Esophagus muscularis mucosa (tissue), 4 donors: ENCODE data around the gene BCL11A. TPM values are rescaled to one million over a fixed set of nuclear protein-coding genes. Genes with fewer than 3 reads are reported as not detected.
A peak's percentile ranks its signal among the peaks of the same experiment; 100 is the strongest.

Experiments used
- DNase-seq: peaks from one replicate; pipeline ENCODE4 v3.0.0-alpha.2; 2017; ENCODE audit errors: extremely low spot score
- H3K27ac ChIP-seq, 4 donors: fragments of 200-600 bp; sonication (generic); replicated peaks in 1 of 4; 1 replicate in 3 of 4; 2 replicates in 1 of 4; pipeline ENCODE4 v1.5.1; 2016 to 2019; ENCODE audit warnings: mild to moderate bottlenecking in 1 of 4
- H3K27me3 ChIP-seq, 4 donors: fragments of 200-600 bp; sonication (generic); one replicate each; pipeline versions ENCODE4 v1.5.1 to v1.6.0; 2016 to 2019
- H3K36me3 ChIP-seq, 4 donors: fragments of 200-600 bp; sonication (generic); one replicate each; pipeline ENCODE4 v1.5.1; 2016 to 2019
- H3K4me1 ChIP-seq, 4 donors: fragments of 200-600 bp; sonication (generic); one replicate each; pipeline ENCODE4 v1.5.1; 2016 to 2019
- H3K4me3 ChIP-seq, 4 donors: fragments of 200-600 bp; sonication (generic); 1 replicate in 2 of 4; 2 replicates in 2 of 4; pipeline ENCODE4 v1.5.1; 2016 to 2019; ENCODE audit warnings: mild to moderate bottlenecking in 4 of 4, moderate library complexity in 1 of 4
- H3K9me3 ChIP-seq, 4 donors: fragments of 200-600 bp; sonication (generic); 1 replicate in 3 of 4; 2 replicates in 1 of 4; pipeline ENCODE4 v1.5.1; 2016 to 2019
- CTCF ChIP-seq, 3 experiments: fragments of 200-600 bp in 2 of 3; fragments of 450-650 bp in 1 of 3; sonication (generic) in 2 of 3; IDR thresholded peaks; one replicate each; pipeline ENCODE4 v1.5.1; 2017 to 2019; ENCODE audit warnings: antibody characterized with exemption in 3 of 3, mild to moderate bottlenecking in 2 of 3, moderate library complexity in 1 of 3
- EP300 ChIP-seq: sonication (generic); formaldehyde crosslinking; IDR thresholded peaks from one replicate; pipeline ENCODE4 v1.6.1; 2017; ENCODE audit warnings: antibody characterized with exemption
- POLR2A ChIP-seq: fragments of 450-650 bp; IDR thresholded peaks from one replicate; pipeline ENCODE4 v1.6.1; 2017; ENCODE audit warnings: antibody characterized with exemption, moderate library complexity, mild to moderate bottlenecking, low read depth
- POLR2AphosphoS5 ChIP-seq, 2 donors: sonication (generic); formaldehyde crosslinking; IDR thresholded peaks; one replicate each; pipeline ENCODE4 v1.6.1; 2017; ENCODE audit warnings: antibody characterized with exemption in 2 of 2
- WGBS: methylation state at CpG from one replicate; pipeline ENCODE4 v1.1.5; 2018; 5-methylcytosine and 5-hydroxymethylcytosine counted together
- intact Hi-C: fragments of 100-400 bp; cut with DNase I; formaldehyde crosslinking; loops from one replicate; pipeline ENCODE4 v1.15.1; 2023
- total RNA-seq, 4 donors: library from RNA; depleted of rRNA; stranded (reverse); fragments of >200 nt; gene quantifications; one replicate each; pipeline versions ENCODE4 v1.1.0 to v1.2.1, GENCODE V29; 2016

Gene BCL11A
- total RNA-seq, 4 donors from 2014 or later: 3.5 to 11.3 (median 4.7) TPM

GRCh38 chr2:60556576-60557485 lies 3.4 kb upstream of the BCL11A start:
- Histone ChIP-seq H3K9me3 (no peaks in the 10 kb centered on the region), H3K27ac (no peak overlapping the region), H3K4me1 (peaks cover 18 to 55% (median 49%) of the 10 kb centered on the region in 4 donors), H3K27me3 (peaks cover 7 to 68% (median 8%) of the 10 kb centered on the region in 4 donors), H3K4me3 (peak overlapping the region; percentile 15 to 28 (median 22)), H3K36me3 (no peaks in the 10 kb centered on the region)
- TF ChIP-seq POLR2AphosphoS5 (IDR thresholded peaks at IDR 0.05) (no peak), CTCF (IDR thresholded peaks at IDR 0.05) (no peak), POLR2A (no peak), EP300 (no peak)
- 11% methylated on average over 30 of the region's 31 CpGs for WGBS
- no peak for DNase-seq
- intact Hi-C loops: no loop called here

GRCh38 chr2:60556175-60556574 lies 2.7 kb upstream of the BCL11A start:
- H3K4me1 ChIP-seq: peaks cover 20 to 62% (median 55%) of the 10 kb centered on the region in 4 donors
- intact Hi-C loops: no loop called here
- H3K9me3 ChIP-seq: no peaks in the 10 kb centered on the region
- H3K27ac ChIP-seq: no peak overlapping the region
- 67% methylated on average over 5 of the region's 5 CpGs for WGBS
- H3K27me3 ChIP-seq: peaks cover 7 to 74% (median 10%) of the 10 kb centered on the region in 4 donors
- TF ChIP-seq POLR2A: no peak
- H3K4me3 ChIP-seq: peak overlapping the region; percentile 18 to 67 (median 27)
- H3K36me3 ChIP-seq: no peaks in the 10 kb centered on the region
- no peak for DNase-seq

- TF ChIP-seq CTCF (IDR thresholded peaks at IDR 0.05): no peak
- no peak for TF ChIP-seq POLR2AphosphoS5 (IDR thresholded peaks at IDR 0.05)
- no peak for TF ChIP-seq POLR2A
- TF ChIP-seq EP300: no peak
- Histone ChIP-seq H3K27me3 (peaks cover 7 to 79% (median 14%) of the 10 kb centered on the region in 4 donors), H3K9me3 (no peaks in the 10 kb centered on the region), H3K4me3 (peak overlapping the region; percentile 67 to 77 (median 72)), H3K27ac (peak overlapping the region in 2 of 4 donors; percentile 79 to 87), H3K4me1 (peaks cover 25 to 66% (median 59%) of the 10 kb centered on the region in 4 donors), H3K36me3 (no peaks in the 10 kb centered on the region)
- WGBS: 14% methylated on average over 5 of the region's 5 CpGs
- intact Hi-C loops: no loop called here
- no peak for DNase-seq
Observed at GRCh38 chr2:60555783-60556139, 2.3 kb upstream of the BCL11A start.

GRCh38 chr2:60555066-60555782 lies 1.8 kb upstream of the BCL11A start:
- under 1% methylated on average over 42 of the region's 43 CpGs for WGBS
- no peaks in the 10 kb centered on the region for H3K9me3 ChIP-seq
- H3K4me1 ChIP-seq: peaks cover 29 to 71% (median 64%) of the 10 kb centered on the region in 4 donors
- H3K4me3 ChIP-seq: peak overlapping the region; percentile 67 to 77 (median 72)
- peak overlapping the region in 3 of 4 donors; percentile 76 to 87 (median 79) for H3K27ac ChIP-seq
- H3K36me3 ChIP-seq: no peaks in the 10 kb centered on the region
- intact Hi-C loops: no loop called here
- no peak for DNase-seq
- TF ChIP-seq POLR2AphosphoS5 (IDR thresholded peaks at IDR 0.05): peak in 1 of 2 donors; percentile 37
- no peak for TF ChIP-seq EP300
- peak in 1 of 3 experiments; percentile 7 for TF ChIP-seq CTCF (IDR thresholded peaks at IDR 0.05)
- peaks cover 7 to 84% (median 16%) of the 10 kb centered on the region in 4 donors for H3K27me3 ChIP-seq

GRCh38 chr2:60554646-60555065 lies 1.2 kb upstream of the BCL11A start:
- peaks cover 31 to 77% (median 69%) of the 10 kb centered on the region in 4 donors for H3K4me1 ChIP-seq
- H3K27me3 ChIP-seq: peaks cover 7 to 90% (median 19%) of the 10 kb centered on the region in 4 donors
- peak overlapping the region; percentile 67 to 77 (median 72) for H3K4me3 ChIP-seq
- 0% methylated on average over 9 of the region's 28 CpGs for WGBS
- no peaks in the 10 kb centered on the region for H3K9me3 ChIP-seq
- intact Hi-C loops: no loop called here
- no peak for TF ChIP-seq EP300
- peak overlapping the region; percentile 62 to 87 (median 78) for H3K27ac ChIP-seq
- DNase-seq: no peak
- H3K36me3 ChIP-seq: no peaks in the 10 kb centered on the region
